ENCODE results near the gene CERS3.

The CERS3 gene

GRCh38 chr15:100528833-100529428 lies at the start of gene CERS3:
TSS of gene CERS3 (minus strand) at chr15:100528950. CDS start at chr15:100501849, 27,101 bp downstream.
- H3K27ac ChIP-seq = no peak within 1 kb of the TSS
- no peaks in the 10 kb centered on the region for H3K9me3 ChIP-seq (ENCODE audit: low read depth, low read length)
- TF ChIP-seq EZH2 (IDR thresholded peaks at IDR 0.05) = no peak
- TF ChIP-seq POLR2AphosphoS5 (IDR thresholded peaks at IDR 0.05; ENCODE audit: borderline replicate concordance, low read depth, low read length) = no peak
- no peak for TF ChIP-seq FOXP2 (optimal IDR thresholded peaks at IDR 0.05; ENCODE audit: control extremely low read depth, extremely low read length, insufficient read depth)

GRCh38 chr15:100573526-100573925 lies 44.8 kb upstream of the CERS3 start:
- TF ChIP-seq FOXP2 (optimal IDR thresholded peaks at IDR 0.05; ENCODE audit: control extremely low read depth, extremely low read length, insufficient read depth) = no peak
- no peak for TF ChIP-seq POLR2AphosphoS5 (IDR thresholded peaks at IDR 0.05; ENCODE audit: borderline replicate concordance, low read depth, low read length)
- TF ChIP-seq EZH2 (IDR thresholded peaks at IDR 0.05) = no peak
- DNase-seq (ENCODE audit: low read depth, low spot score) = no peak
- H3K27ac ChIP-seq = no peak overlapping the region
- H3K9ac ChIP-seq (ENCODE audit: insufficient read length) = peak overlapping the region; percentile 19
- H3K36me3 ChIP-seq (ENCODE audit: insufficient read depth, low read length) = peaks cover 32% of the 10 kb centered on the region
- H3K4me3 ChIP-seq = no peak overlapping the region
- H3K9me3 ChIP-seq (ENCODE audit: low read depth, low read length) = no peaks in the 10 kb centered on the region

More at GRCh38 chr15:100528833-100529428, at the start of gene CERS3:
- Histone ChIP-seq H3K4me3 (no peak within 1 kb of the TSS), H3K9ac (ENCODE audit: insufficient read length) (no peak within 1 kb of the TSS), H3K36me3 (ENCODE audit: insufficient read depth, low read length) (no peaks in the 10 kb centered on the region)
- no peak for DNase-seq (ENCODE audit: low read depth, low spot score)

GRCh38 chr15:100572362-100572983 lies 43.7 kb upstream of the CERS3 start:
- Histone ChIP-seq H3K27ac (no peak overlapping the region), H3K9ac (ENCODE audit: insufficient read length) (no peak overlapping the region), H3K36me3 (ENCODE audit: insufficient read depth, low read length) (peaks cover 32% of the 10 kb centered on the region), H3K9me3 (ENCODE audit: low read depth, low read length) (no peaks in the 10 kb centered on the region), H3K4me3 (no peak overlapping the region)
- no peak for TF ChIP-seq FOXP2 (optimal IDR thresholded peaks at IDR 0.05; ENCODE audit: control extremely low read depth, extremely low read length, insufficient read depth)
- no peak for TF ChIP-seq POLR2AphosphoS5 (IDR thresholded peaks at IDR 0.05; ENCODE audit: borderline replicate concordance, low read depth, low read length)
- TF ChIP-seq EZH2 (IDR thresholded peaks at IDR 0.05) = no peak
- DNase-seq (ENCODE audit: low read depth, low spot score) = peak; percentile 6

- Histone ChIP-seq H3K9me3 (ENCODE audit: low read depth, low read length) (no peaks in the 10 kb centered on the region), H3K27ac (no peak overlapping the region), H3K9ac (ENCODE audit: insufficient read length) (no peak overlapping the region), H3K4me3 (no peak overlapping the region), H3K36me3 (ENCODE audit: insufficient read depth, low read length) (peaks cover 32% of the 10 kb centered on the region)
- TF ChIP-seq FOXP2 (optimal IDR thresholded peaks at IDR 0.05; ENCODE audit: control extremely low read depth, extremely low read length, insufficient read depth) (no peak), EZH2 (IDR thresholded peaks at IDR 0.05) (no peak), POLR2AphosphoS5 (IDR thresholded peaks at IDR 0.05; ENCODE audit: borderline replicate concordance, low read depth, low read length) (no peak)
- DNase-seq (ENCODE audit: low read depth, low spot score) = no peak
Observed at GRCh38 chr15:100571592-100572167, 42.9 kb upstream of the CERS3 start.

GRCh38 chr15:100570735-100571313 lies 42.1 kb upstream of the CERS3 start:
- DNase-seq (ENCODE audit: low read depth, low spot score) = no peak
- Histone ChIP-seq H3K9me3 (ENCODE audit: low read depth, low read length) (no peaks in the 10 kb centered on the region), H3K27ac (no peak overlapping the region), H3K36me3 (ENCODE audit: insufficient read depth, low read length) (peaks cover 32% of the 10 kb centered on the region), H3K9ac (ENCODE audit: insufficient read length) (no peak overlapping the region), H3K4me3 (no peak overlapping the region)
- no peak for TF ChIP-seq POLR2AphosphoS5 (IDR thresholded peaks at IDR 0.05; ENCODE audit: borderline replicate concordance, low read depth, low read length)

GRCh38 chr15:100570275-100570674 lies 41.5 kb upstream of the CERS3 start:
- TF ChIP-seq POLR2AphosphoS5 (IDR thresholded peaks at IDR 0.05; ENCODE audit: borderline replicate concordance, low read depth, low read length) = no peak
- TF ChIP-seq EZH2 (IDR thresholded peaks at IDR 0.05) = no peak
- TF ChIP-seq FOXP2 (optimal IDR thresholded peaks at IDR 0.05; ENCODE audit: control extremely low read depth, extremely low read length, insufficient read depth) = no peak
- DNase-seq (ENCODE audit: low read depth, low spot score) = no peak
- H3K27ac ChIP-seq = no peak overlapping the region
- no peak overlapping the region for H3K4me3 ChIP-seq
- no peaks in the 10 kb centered on the region for H3K9me3 ChIP-seq (ENCODE audit: low read depth, low read length)
- H3K9ac ChIP-seq (ENCODE audit: insufficient read length) = no peak overlapping the region
- peaks cover 32% of the 10 kb centered on the region for H3K36me3 ChIP-seq (ENCODE audit: insufficient read depth, low read length)

GRCh38 chr15:100569391-100569790 lies 40.6 kb upstream of the CERS3 start:
- DNase-seq (ENCODE audit: low read depth, low spot score) = no peak
- Histone ChIP-seq H3K27ac (no peak overlapping the region), H3K9me3 (ENCODE audit: low read depth, low read length) (no peaks in the 10 kb centered on the region), H3K9ac (ENCODE audit: insufficient read length) (no peak overlapping the region), H3K36me3 (ENCODE audit: insufficient read depth, low read length) (peaks cover 27% of the 10 kb centered on the region), H3K4me3 (no peak overlapping the region)
- TF ChIP-seq FOXP2 (optimal IDR thresholded peaks at IDR 0.05; ENCODE audit: control extremely low read depth, extremely low read length, insufficient read depth) = no peak
- TF ChIP-seq EZH2 (IDR thresholded peaks at IDR 0.05) = no peak
- TF ChIP-seq POLR2AphosphoS5 (IDR thresholded peaks at IDR 0.05; ENCODE audit: borderline replicate concordance, low read depth, low read length) = no peak

- TF ChIP-seq EZH2 (IDR thresholded peaks at IDR 0.05) = no peak
- no peak for TF ChIP-seq FOXP2 (optimal IDR thresholded peaks at IDR 0.05; ENCODE audit: control extremely low read depth, extremely low read length, insufficient read depth)
- TF ChIP-seq POLR2AphosphoS5 (IDR thresholded peaks at IDR 0.05; ENCODE audit: borderline replicate concordance, low read depth, low read length) = no peak
- H3K36me3 ChIP-seq (ENCODE audit: insufficient read depth, low read length) = peaks cover 13% of the 10 kb centered on the region
- no peak for DNase-seq (ENCODE audit: low read depth, low spot score)
- H3K27ac ChIP-seq = no peak overlapping the region
- H3K9ac ChIP-seq (ENCODE audit: insufficient read length) = no peak overlapping the region
- H3K9me3 ChIP-seq (ENCODE audit: low read depth, low read length) = no peaks in the 10 kb centered on the region
- no peak overlapping the region for H3K4me3 ChIP-seq
Observed at GRCh38 chr15:100566850-100567628, 38.3 kb upstream of the CERS3 start.
